OCI-LY7 (cell line): Measurements from ENCODE around the gene UNC13B. TPM values are rescaled to one million over a fixed set of nuclear protein-coding genes. Genes with fewer than 3 reads are reported as not detected.

Experiments
- BruUV-seq: library from RNA; stranded (reverse); fragments of 400-500 nt; replicated peaks from 2 replicates; lab custom pipeline; 2021; lab: Mats Ljungman, UMichigan
- CTCF ChIA-PET: fragments of 300-600 bp; sonication (Branson Sonifier 250); formaldehyde crosslinking; loops from one replicate; lab custom pipeline; 2022; ENCODE audit warnings: antibody characterized with exemption; ENCODE audit not compliant: unreplicated experiment; lab: Charles Lee
- POLR2A ChIA-PET: fragments of 300-600 bp; sonication (Branson Sonifier 250); formaldehyde crosslinking; loops from one replicate; lab custom pipeline; 2022; ENCODE audit warnings: antibody characterized with exemption; lab: Charles Lee
- DNase-seq: peaks from one replicate; pipeline ENCODE4 v3.0.0-alpha.2; 2015; ENCODE audit warnings: low spot score
- H2AFZ ChIP-seq: fragments of 200-600 bp; sonication (generic), shearing (Covaris generic); 2 replicates; pipeline ENCODE4 v1.6.1; 2014; ENCODE audit warnings: mild to moderate bottlenecking, antibody characterized with exemption, low read length, moderate library complexity
- H3K27ac ChIP-seq: fragments of 200-600 bp; sonication (generic); 2 replicates; pipeline ENCODE4 v1.5.1; 2014; ENCODE audit warnings: mixed run types, low read depth, mild to moderate bottlenecking, moderate library complexity, low read length, inconsistent platforms; ENCODE audit not compliant: poor library complexity, severe bottlenecking
- H3K36me3 ChIP-seq: fragments of 200-600 bp; sonication (generic); 2 replicates; pipeline ENCODE4 v1.6.1; 2014; ENCODE audit warnings: mild to moderate bottlenecking, antibody characterized with exemption, low read length, moderate library complexity, mixed read lengths; ENCODE audit not compliant: insufficient read depth
- H3K4me1 ChIP-seq: fragments of 200-600 bp; sonication (generic); 2 replicates; pipeline ENCODE4 v1.5.1; 2014; ENCODE audit warnings: mild to moderate bottlenecking, low read length; ENCODE audit not compliant: insufficient read depth, poor library complexity, severe bottlenecking
- H3K4me2 ChIP-seq: fragments of 200-600 bp; sonication (generic); 2 replicates; pipeline ENCODE4 v1.6.1; 2014; ENCODE audit warnings: mild to moderate bottlenecking, low read length
- H3K4me3 ChIP-seq: fragments of 200-600 bp; sonication (generic); 2 replicates; pipeline ENCODE4 v1.5.1; 2014; ENCODE audit warnings: mild to moderate bottlenecking, low read depth, low read length; ENCODE audit not compliant: poor library complexity, severe bottlenecking
- H3K79me2 ChIP-seq: fragments of 200-600 bp; sonication (generic); 2 replicates; pipeline ENCODE4 v1.6.1; 2016; ENCODE audit warnings: low read depth, mild to moderate bottlenecking, low read length, moderate library complexity, mixed read lengths; ENCODE audit not compliant: insufficient read depth
- H3K9me2 ChIP-seq: fragments of 200-600 bp; sonication (generic); 2 replicates; pipeline ENCODE4 v1.6.1; 2016; ENCODE audit warnings: mild to moderate bottlenecking, low read length, mixed read lengths; ENCODE audit not compliant: insufficient read depth
- H3K9me3 ChIP-seq: fragments of 200-600 bp; sonication (generic); 2 replicates; pipeline ENCODE4 v1.6.1; 2014; ENCODE audit warnings: mild to moderate bottlenecking, mixed run types, low read length, mixed read lengths
- H4K20me1 ChIP-seq: fragments of 200-600 bp; sonication (generic); 2 replicates; pipeline ENCODE4 v1.6.1; 2014; ENCODE audit warnings: mild to moderate bottlenecking, antibody characterized with exemption, low read length, moderate library complexity, mixed read lengths; ENCODE audit not compliant: insufficient read depth
- EZH2phosphoT487 ChIP-seq: fragments of 200-600 bp; sonication (generic); IDR thresholded peaks from 2 replicates; pipeline ENCODE4 v1.6.1; 2018; ENCODE audit warnings: low read depth, borderline replicate concordance, mild to moderate bottlenecking, mixed run types, antibody characterized with exemption, low read length, moderate library complexity, mixed read lengths
- intact Hi-C: fragments of 100-400 bp; cut with micrococcal nuclease; formaldehyde crosslinking; loops from one replicate; pipeline ENCODE4 v1.10.0; 2022; ENCODE audit not compliant: unreplicated experiment
- total RNA-seq, 2 experiments: library from RNA; depleted of rRNA in 1 of 2; stranded (reverse); fragments of >200 nt in 1 of 2; shearing (Covaris generic) in 1 of 2; gene quantifications; 2 replicates each; pipeline ENCODE4 v1.2.3, GENCODE V29; 2014 to 2022
- TF ChIP-seq, protein P1 (sequence below): fragments of 200-600 bp; sonication (generic); conservative IDR thresholded peaks from 2 replicates; pipeline ENCODE4 v1.5.1; 2014; ENCODE audit warnings: mild to moderate bottlenecking, antibody characterized with exemption, low read length, moderate library complexity, mixed read lengths

The UNC13B gene
- total RNA-seq, 2 experiments from 2014 or later = 1.7 to 5.8 TPM

DNA sequence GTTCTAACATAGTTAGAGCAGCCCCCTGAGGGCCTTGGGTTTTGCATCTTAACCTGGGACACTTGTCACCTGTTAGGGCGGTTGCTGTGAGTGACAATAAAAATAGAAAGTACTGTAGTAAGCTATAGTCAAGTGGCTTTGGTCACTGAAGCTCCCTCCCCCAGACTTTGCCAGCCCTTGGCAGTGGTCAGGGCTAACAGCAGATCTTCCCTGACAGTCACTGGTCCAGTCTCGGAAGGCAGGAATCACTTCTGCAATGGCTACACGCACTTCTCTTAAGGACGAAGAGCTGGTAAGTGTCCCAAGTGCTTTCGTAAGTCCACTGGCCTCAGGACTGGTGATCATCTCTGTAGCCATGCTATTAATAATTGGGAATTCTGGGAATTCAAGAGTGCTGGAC, 213.1 kb downstream of the UNC13B start:
- intact Hi-C loops = no loop called here
- H3K36me3 ChIP-seq = no peaks in the 10 kb centered on the region
- H3K4me1 ChIP-seq = no peaks in the 10 kb centered on the region
- POLR2A ChIA-PET = interaction anchor here (0.6 kb wide), 2 partner anchors 34 to 413 kb away, joined by 3 to 4 read pairs; no protein-coding TSS in a partner anchor
- H3K4me3 ChIP-seq = no peak overlapping the region
- no peaks in the 10 kb centered on the region for H3K79me2 ChIP-seq
- BruUV-seq = no TSS peak
- H3K9me2 ChIP-seq = no peaks in the 10 kb centered on the region
- H3K4me2 ChIP-seq = no peak overlapping the region
- H3K27ac ChIP-seq = no peak overlapping the region
- no peak for DNase-seq
- H4K20me1 ChIP-seq = no peaks in the 10 kb centered on the region
- no peaks in the 10 kb centered on the region for H3K9me3 ChIP-seq
- H2AFZ ChIP-seq = no peak overlapping the region
- CTCF ChIA-PET = no interaction called here
- TF ChIP-seq, protein P1, sequence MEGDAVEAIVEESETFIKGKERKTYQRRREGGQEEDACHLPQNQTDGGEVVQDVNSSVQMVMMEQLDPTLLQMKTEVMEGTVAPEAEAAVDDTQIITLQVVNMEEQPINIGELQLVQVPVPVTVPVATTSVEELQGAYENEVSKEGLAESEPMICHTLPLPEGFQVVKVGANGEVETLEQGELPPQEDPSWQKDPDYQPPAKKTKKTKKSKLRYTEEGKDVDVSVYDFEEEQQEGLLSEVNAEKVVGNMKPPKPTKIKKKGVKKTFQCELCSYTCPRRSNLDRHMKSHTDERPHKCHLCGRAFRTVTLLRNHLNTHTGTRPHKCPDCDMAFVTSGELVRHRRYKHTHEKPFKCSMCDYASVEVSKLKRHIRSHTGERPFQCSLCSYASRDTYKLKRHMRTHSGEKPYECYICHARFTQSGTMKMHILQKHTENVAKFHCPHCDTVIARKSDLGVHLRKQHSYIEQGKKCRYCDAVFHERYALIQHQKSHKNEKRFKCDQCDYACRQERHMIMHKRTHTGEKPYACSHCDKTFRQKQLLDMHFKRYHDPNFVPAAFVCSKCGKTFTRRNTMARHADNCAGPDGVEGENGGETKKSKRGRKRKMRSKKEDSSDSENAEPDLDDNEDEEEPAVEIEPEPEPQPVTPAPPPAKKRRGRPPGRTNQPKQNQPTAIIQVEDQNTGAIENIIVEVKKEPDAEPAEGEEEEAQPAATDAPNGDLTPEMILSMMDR = no peak
- TF ChIP-seq EZH2phosphoT487 = no peak

DNA sequence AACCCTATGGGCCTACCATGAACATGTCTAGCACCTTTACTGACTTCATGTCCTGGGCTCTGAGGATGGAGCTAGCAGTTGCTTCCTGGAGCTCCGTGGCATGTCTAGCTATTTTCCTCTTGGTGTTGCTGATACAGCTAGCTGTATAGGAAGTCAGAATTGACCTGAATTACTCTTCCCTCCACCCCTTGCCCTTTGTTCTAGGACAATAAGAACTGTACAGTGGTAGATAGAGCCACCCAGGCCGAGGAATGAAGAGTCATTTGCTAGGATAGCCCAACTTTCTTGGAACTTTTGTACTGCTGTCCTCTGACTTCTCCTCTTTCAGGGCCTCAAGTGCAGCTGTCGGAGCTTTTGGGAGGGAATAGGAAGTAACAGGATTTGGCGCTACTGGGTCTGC, 218.2 kb downstream of the UNC13B start:
- no peaks in the 10 kb centered on the region for H3K79me2 ChIP-seq
- ChIA-PET POLR2A (interaction anchor here (0.8 kb wide), 1 partner anchor 11 kb away, joined by 6 read pairs; no protein-coding TSS in a partner anchor), CTCF (no interaction called here)
- H3K9me2 ChIP-seq = no peaks in the 10 kb centered on the region
- H3K4me2 ChIP-seq = no peak overlapping the region
- no peak overlapping the region for H3K27ac ChIP-seq
- TF ChIP-seq, protein P1 = no peak
- TF ChIP-seq EZH2phosphoT487 = no peak
- no peak overlapping the region for H2AFZ ChIP-seq
- no peak overlapping the region for H3K4me3 ChIP-seq
- no peaks in the 10 kb centered on the region for H3K9me3 ChIP-seq
- intact Hi-C loops = no loop called here
- no peaks in the 10 kb centered on the region for H3K36me3 ChIP-seq
- BruUV-seq = no TSS peak
- DNase-seq = no peak
- no peaks in the 10 kb centered on the region for H4K20me1 ChIP-seq
- no peaks in the 10 kb centered on the region for H3K4me1 ChIP-seq

- H3K9me3 ChIP-seq = no peaks in the 10 kb centered on the region
- no peak for DNase-seq
- H3K79me2 ChIP-seq = no peaks in the 10 kb centered on the region
- H2AFZ ChIP-seq = no peak overlapping the region
- no peaks in the 10 kb centered on the region for H3K36me3 ChIP-seq
- TF ChIP-seq, protein P1 = no peak
- no peak for TF ChIP-seq EZH2phosphoT487
- H3K27ac ChIP-seq = no peak overlapping the region
- H3K4me1 ChIP-seq = no peaks in the 10 kb centered on the region
- intact Hi-C loops = no loop called here
- H3K4me2 ChIP-seq = no peak overlapping the region
- no peaks in the 10 kb centered on the region for H4K20me1 ChIP-seq
- no peak overlapping the region for H3K4me3 ChIP-seq
- ChIA-PET CTCF (no interaction called here), POLR2A (no interaction called here)
- no TSS peak for BruUV-seq
- no peaks in the 10 kb centered on the region for H3K9me2 ChIP-seq
These were observed 218.8 kb downstream of the UNC13B start for GRCh38 chr9:35380619-35381018.
